Stimulated activated CD4-positive, alpha-beta T cell treated with anti-CD3 and anti-CD28 coated beads, TNF-alpha, amount 100 ng/mL, for 1 hour (primary cell): ENCODE data around the gene SYNC.

ENCODE experiments used
- DNase-seq, 3 donors: peaks; one replicate each; pipeline ENCODE4 v3.0.0-alpha.2; 2020; ENCODE audit warnings: low read depth in 3 of 3, low spot score in 1 of 3

SYNC gene

GRCh38 chr1:32702599-32703478 lies at the start of gene SYNC:
SYNC (minus strand) TSS chr1:32702770; CDS start chr1:32702660, 110 bp downstream.
- DNase-seq, result no peak

- no peak for DNase-seq
Measured at GRCh38 chr1:32749771-32750170, 47.2 kb upstream of the SYNC start.

- DNase-seq, result no peak
Measured at GRCh38 chr1:32749332-32749731, 46.8 kb upstream of the SYNC start.

GRCh38 chr1:32748926-32749325 lies 46.4 kb upstream of the SYNC start:
- DNase-seq, result no peak

- DNase-seq, result no peak
Measured at GRCh38 chr1:32748348-32748747, 45.8 kb upstream of the SYNC start.

- DNase-seq, result no peak
Measured at GRCh38 chr1:32746130-32746529, 43.6 kb upstream of the SYNC start.

- DNase-seq, result no peak
Measured at GRCh38 chr1:32744071-32744425, 41.5 kb upstream of the SYNC start.

DNA sequence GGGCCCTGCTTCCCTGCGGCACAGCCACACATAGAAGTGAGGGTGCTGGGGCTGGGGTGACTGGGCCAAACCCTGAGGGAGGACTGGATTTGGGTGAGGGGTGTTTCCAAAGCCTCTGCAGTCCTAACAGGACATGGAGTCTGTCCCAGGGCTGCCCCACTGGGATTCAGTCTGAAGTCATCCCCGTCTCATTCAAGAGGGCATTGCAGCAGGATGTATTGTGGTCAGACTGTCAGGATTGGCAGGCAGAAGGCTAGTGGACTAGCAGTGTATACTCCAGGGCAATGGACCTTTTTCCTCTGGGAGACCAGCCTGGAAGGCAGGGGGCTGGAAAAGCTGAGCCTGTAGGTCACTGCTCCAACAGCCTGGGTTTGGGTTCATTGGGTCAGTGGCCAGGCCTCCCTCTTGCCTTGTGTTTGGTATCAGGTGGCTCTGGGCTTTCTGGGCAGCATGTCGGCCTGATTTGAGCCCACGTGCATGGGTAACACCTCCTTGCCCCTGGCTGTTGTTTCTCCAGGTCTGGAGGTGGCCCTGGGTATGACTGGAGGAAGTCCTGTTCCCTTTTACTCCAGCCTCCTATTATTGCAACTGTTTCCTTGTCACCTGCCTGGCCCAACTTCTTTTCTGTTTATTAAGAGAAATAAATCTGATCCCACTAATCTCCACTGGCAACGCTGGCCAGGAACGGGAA lies 41.0 kb upstream of the SYNC start:
- no peak for DNase-seq

GRCh38 chr1:32742956-32743355 lies 40.4 kb upstream of the SYNC start:
- no peak for DNase-seq

DNA sequence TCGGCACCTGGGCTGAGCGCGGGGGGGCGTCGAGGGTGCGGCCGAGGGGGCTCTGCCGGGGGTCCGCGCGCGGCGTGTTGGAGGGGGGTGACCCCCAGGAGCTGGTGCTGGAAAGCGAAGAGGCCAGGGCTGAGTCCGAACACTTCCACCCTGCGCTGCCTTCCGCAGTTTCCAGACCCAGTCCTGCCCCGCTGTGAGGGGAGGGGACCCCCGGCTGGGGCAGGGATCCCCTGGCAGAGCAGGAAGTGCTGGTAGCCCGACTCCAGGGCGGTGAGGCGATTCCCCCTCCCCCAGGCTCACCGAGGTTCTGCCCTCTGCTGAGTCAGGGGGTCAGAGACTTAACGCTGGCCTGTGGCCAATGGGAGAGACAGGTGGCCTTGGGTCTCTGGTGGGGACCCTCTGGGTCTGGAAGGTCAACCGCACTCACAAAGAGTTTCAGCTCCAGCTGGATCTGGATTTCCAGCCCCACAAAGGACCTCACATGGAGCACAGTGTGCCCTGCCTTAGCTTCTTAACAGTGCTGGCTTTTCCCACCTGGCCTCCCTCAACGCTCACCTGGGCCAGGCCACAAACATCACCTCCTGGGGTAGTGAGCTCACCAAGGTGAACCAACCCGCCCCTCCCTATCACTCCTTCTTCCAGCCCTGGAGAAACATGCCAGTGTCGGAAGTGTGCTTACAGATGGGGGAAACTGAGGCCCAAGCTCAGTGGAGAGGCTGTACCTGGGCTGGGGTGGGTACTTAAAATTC lies 39.8 kb upstream of the SYNC start:
- no peak for DNase-seq

GRCh38 chr1:32741413-32742198 lies 39.0 kb upstream of the SYNC start:
- DNase-seq, result no peak

DNA sequence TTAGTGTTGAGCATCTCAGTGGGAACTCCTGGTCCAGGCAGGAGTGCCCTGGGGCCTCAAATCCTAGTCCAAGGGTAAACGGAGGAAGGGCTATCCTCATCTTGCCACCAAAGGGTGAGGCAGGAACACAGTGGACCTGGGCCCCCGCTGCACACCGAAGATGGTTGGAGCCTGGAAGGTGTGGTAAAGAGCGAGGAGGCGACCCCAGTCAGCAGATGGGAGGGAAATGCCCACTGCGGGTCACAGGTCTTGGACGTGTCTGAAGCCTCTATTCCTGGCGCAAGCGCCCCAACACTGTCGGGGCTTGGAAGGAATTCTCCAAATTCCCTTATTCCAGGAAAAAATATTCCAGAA lies 38.5 kb upstream of the SYNC start:
- DNase-seq, result no peak

GRCh38 chr1:32736812-32737791 lies 34.5 kb upstream of the SYNC start:
- DNase-seq, result no peak

DNA sequence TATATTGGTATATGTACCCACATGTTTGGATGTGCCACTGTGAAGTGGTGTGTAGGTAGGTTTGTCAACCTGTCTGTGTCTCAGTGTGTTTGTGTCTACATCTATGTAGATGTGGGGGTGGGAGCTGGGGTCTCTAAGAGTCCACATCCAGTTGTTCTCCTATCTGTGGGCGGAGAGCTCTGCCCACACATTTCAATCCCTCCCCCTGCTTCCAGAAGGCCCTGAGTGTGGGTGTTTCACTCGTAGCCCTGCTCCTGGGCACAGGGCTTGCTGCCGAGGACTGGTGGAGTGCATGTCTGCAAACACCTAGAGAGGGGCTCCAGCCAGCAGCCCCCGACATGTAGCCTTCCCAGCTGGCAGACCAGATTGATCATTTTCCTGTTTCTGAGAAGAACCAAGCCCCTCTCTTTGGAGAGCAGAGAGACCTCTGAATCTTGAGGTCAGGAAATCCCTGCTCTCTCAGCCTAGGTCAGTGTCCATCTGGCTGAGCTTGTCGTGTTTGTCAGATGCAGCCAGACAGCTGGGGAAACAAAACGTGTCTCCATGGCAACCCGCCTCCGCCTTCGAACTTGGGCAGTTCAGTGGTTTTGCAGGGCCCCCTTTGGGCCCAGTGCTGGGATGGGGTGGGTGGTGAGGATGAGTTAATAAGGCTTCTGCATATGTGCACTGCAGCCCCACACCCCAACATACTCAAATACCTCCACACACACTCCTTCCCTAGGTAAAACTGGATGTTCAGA lies 31.2 kb upstream of the SYNC start:
- DNase-seq, result no peak

DNA sequence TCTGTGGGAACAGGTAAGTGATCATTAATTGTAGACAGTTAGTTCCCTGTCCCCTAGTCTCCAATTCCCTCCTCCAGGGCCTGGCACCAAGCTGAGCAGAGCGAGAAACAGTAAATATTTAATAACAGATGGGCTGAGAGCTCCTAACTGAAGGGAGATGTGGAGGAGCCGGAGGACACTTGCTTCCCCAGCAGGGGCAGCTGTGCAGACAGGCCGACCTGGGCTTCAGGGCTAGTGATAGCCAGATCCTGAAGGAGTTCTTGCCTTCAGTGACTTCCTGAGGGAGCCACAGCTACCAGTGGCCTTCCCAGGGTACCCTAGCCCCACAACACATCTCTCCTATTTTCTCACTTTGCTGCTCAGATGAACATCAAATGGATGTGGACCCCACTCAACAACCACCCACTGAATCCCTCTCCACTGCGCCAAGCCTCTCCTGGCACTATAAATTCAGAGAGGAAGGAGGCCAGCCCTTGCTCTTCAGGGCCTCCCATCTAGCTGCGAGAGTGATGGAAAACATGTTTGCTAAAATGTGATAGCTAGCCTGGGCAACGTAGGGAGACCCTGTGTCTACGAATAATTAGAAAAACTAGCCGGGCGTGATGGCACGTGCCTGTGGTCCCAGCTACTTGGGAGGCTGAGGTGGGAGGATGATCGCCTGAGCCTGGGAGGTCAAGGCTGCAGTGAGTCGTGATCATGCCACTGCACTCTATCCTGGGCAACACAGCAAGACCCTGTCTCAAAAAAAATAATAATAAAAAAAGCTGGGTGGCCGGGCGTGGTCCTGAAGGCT lies 26.9 kb upstream of the SYNC start:
- no peak for DNase-seq

- DNase-seq, result no peak
Measured at GRCh38 chr1:32728413-32729077, 26.0 kb upstream of the SYNC start.

DNA sequence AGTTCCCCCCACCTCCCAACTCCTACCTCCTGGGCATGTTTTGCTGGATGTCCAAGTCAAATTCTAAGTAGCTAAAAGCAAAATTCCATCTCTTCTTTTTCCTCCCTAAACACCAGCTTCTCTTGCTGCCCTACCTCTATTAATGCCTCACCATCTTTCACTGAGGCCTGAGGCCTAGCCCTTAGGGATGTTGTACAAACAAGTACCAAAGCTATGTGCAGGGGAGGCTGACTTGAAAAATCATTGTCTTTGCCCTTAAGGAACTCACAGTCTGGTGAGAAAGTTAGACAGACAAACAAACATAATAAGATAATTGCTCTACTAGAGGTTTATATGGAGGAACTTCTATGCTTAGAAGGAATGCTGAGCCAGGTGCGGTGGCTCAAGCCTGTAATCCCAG lies 25.3 kb upstream of the SYNC start:
- no peak for DNase-seq

DNA sequence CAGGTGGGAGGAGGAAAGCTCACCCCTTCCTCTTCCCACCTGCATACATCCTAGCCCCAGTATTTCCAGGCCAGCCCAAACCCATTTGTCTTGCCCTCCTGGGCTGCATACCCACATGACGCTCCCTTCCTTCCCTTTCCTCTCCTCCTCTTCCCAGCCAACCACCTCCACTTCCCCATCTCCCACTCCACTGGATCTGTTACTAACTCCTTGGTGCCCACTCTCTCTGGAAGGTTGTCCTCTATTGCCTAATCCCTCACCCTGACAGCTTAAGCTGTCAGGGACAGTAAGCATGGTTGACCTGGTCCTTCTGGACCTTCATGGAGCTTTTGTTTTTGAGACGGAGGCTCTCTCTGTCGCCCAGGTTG lies 23.0 kb upstream of the SYNC start:
- no peak for DNase-seq
